Measurements from ENCODE around the gene ATF6.
A peak's percentile ranks its signal among the peaks of the same experiment; 100 is the strongest.

ATF6 gene

GRCh38 chr1:161726473-161727255 lies 39.5 kb upstream of the ATF6 start:
- Histone ChIP-seq H3K36me3 (ENCODE audit: insufficient read depth, low read length) (no peaks in the 10 kb centered on the region), H3K27me3 (ENCODE audit: insufficient read depth, low read length) (peaks cover 39% of the 10 kb centered on the region), H3K4me3 (ENCODE audit: low read length) (peak overlapping the region; percentile 82), H3K4me1 (ENCODE audit: insufficient read depth, low read length) (peaks cover 5% of the 10 kb centered on the region), H2AFZ (ENCODE audit: low read depth, low read length) (peak overlapping the region; percentile 87), H3K9me3 (ENCODE audit: low read length) (no peaks in the 10 kb centered on the region)

GRCh38 chr1:161727256-161727924 lies 38.7 kb upstream of the ATF6 start:
- peaks cover 38% of the 10 kb centered on the region for H3K27me3 ChIP-seq (ENCODE audit: insufficient read depth, low read length)
- H3K36me3 ChIP-seq (ENCODE audit: insufficient read depth, low read length), result no peaks in the 10 kb centered on the region
- peak overlapping the region; percentile 87 for H2AFZ ChIP-seq (ENCODE audit: low read depth, low read length)

DNA sequence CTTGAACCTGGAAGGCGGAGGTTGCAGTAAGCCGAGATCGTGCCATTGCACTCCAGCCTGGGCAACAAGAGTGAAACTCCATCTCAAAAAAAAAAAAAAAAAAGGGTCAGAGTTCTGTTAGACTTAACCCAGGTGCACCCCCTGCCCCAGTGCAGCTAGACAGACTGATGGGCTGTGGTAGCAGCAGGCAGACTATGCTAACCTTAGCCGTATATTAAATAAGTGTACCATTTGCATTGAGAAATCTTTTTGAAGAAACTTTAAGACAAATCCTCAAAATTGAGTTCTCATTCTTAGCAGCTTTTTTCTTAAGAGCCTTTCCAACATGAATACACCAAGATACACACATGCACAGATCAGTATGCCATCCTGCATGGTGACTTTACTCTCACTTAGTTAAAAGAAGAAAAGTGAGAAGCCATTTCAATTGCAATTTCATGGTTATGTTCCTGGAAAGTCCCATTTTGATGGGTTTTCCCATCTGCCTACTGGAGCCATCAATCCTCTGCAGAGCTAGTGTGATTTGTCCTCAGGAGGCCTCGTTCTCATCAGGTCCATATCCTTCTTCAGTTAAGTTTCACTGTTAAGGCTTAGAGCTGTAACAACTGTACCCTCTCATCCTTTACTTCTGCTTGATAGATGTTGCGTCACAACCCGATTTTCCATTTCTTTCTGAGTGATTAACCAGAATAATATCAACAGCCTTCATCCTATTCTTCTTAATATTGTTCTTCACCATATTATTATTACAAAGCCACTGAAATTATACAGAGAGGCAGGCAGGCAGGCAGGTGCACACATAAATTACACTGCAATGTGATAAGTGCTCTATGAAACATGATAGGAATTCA lies 37.5 kb upstream of the ATF6 start:
- Histone ChIP-seq H3K9me3 (ENCODE audit: low read length) (no peaks in the 10 kb centered on the region), H3K36me3 (ENCODE audit: insufficient read depth, low read length) (no peaks in the 10 kb centered on the region), H3K4me1 (ENCODE audit: insufficient read depth, low read length) (peaks cover 5% of the 10 kb centered on the region), H3K27me3 (ENCODE audit: insufficient read depth, low read length) (peaks cover 43% of the 10 kb centered on the region), H2AFZ (ENCODE audit: low read depth, low read length) (no peak overlapping the region), H3K4me3 (ENCODE audit: low read length) (no peak overlapping the region)

More at GRCh38 chr1:161727256-161727924, 38.7 kb upstream of the ATF6 start:
- Histone ChIP-seq H3K4me1 (ENCODE audit: insufficient read depth, low read length) (peaks cover 5% of the 10 kb centered on the region), H3K4me3 (ENCODE audit: low read length) (peak overlapping the region; percentile 82), H3K9me3 (ENCODE audit: low read length) (no peaks in the 10 kb centered on the region)

DNA sequence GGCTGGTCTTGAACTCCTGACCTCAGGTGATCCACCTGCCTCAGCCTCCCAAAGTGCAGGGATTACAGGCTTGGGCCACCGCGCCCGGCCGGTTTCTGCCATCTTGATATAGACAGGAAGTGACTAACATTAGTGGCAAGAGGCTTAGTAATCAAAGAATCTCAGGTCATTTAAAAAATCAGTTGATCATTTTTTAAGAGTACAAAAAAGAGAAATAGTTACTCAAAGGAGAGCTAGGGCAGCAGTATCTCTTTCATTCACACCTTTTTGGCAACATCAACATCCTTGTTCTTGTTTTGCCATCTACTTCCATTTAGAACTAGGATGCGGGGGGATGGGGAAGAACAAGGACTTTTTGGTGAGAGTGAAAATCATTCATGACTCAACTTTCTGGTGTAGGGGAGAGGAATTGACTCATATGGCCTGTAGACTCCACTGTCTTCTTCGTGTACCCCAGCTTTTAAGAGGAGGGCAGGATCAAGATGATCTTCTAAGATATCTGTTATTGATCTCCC lies 36.0 kb upstream of the ATF6 start:
- Histone ChIP-seq H3K4me3 (ENCODE audit: low read length) (no peak overlapping the region), H3K4me1 (ENCODE audit: insufficient read depth, low read length) (peaks cover 5% of the 10 kb centered on the region), H3K36me3 (ENCODE audit: insufficient read depth, low read length) (no peaks in the 10 kb centered on the region), H3K9me3 (ENCODE audit: low read length) (no peaks in the 10 kb centered on the region), H2AFZ (ENCODE audit: low read depth, low read length) (no peak overlapping the region), H3K27me3 (ENCODE audit: insufficient read depth, low read length) (peaks cover 37% of the 10 kb centered on the region)

- H2AFZ ChIP-seq (ENCODE audit: low read depth, low read length), result no peak overlapping the region
- H3K9me3 ChIP-seq (ENCODE audit: low read length), result no peaks in the 10 kb centered on the region
- no peak overlapping the region for H3K4me3 ChIP-seq (ENCODE audit: low read length)
- no peaks in the 10 kb centered on the region for H3K36me3 ChIP-seq (ENCODE audit: insufficient read depth, low read length)
- H3K4me1 ChIP-seq (ENCODE audit: insufficient read depth, low read length), result no peaks in the 10 kb centered on the region
- peaks cover 44% of the 10 kb centered on the region for H3K27me3 ChIP-seq (ENCODE audit: insufficient read depth, low read length)
These were observed 34.9 kb upstream of the ATF6 start for GRCh38 chr1:161731241-161731640.

- Histone ChIP-seq H3K36me3 (ENCODE audit: insufficient read depth, low read length) (no peaks in the 10 kb centered on the region), H3K9me3 (ENCODE audit: low read length) (no peaks in the 10 kb centered on the region), H2AFZ (ENCODE audit: low read depth, low read length) (no peak overlapping the region), H3K27me3 (ENCODE audit: insufficient read depth, low read length) (peaks cover 50% of the 10 kb centered on the region), H3K4me1 (ENCODE audit: insufficient read depth, low read length) (no peaks in the 10 kb centered on the region), H3K4me3 (ENCODE audit: low read length) (no peak overlapping the region)
These were observed 34.0 kb upstream of the ATF6 start for GRCh38 chr1:161731981-161732718.

DNA sequence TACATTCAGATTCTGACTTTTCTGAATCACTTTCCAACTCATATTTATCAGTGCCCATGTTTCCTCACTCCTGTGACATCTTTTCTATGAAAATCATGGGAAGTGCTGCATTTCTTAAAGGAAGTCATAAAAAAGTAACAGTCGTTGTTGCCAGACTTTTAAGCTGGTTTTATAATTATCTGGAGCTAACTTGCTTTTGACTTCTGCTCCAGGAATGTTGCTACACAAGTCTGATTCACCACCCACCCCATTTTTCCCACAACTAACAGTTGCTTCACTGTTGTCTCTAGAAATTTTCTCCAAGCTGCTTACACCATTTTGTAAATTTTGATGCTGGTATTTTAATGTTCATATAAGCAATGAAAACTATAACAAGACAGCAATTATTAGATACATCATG lies 32.6 kb upstream of the ATF6 start:
- H3K36me3 ChIP-seq (ENCODE audit: insufficient read depth, low read length), result no peaks in the 10 kb centered on the region
- peaks cover 57% of the 10 kb centered on the region for H3K27me3 ChIP-seq (ENCODE audit: insufficient read depth, low read length)
- no peaks in the 10 kb centered on the region for H3K9me3 ChIP-seq (ENCODE audit: low read length)
- no peak overlapping the region for H3K4me3 ChIP-seq (ENCODE audit: low read length)
- H3K4me1 ChIP-seq (ENCODE audit: insufficient read depth, low read length), result no peaks in the 10 kb centered on the region
- H2AFZ ChIP-seq (ENCODE audit: low read depth, low read length), result no peak overlapping the region

- H3K36me3 ChIP-seq (ENCODE audit: insufficient read depth, low read length), result no peaks in the 10 kb centered on the region
- H2AFZ ChIP-seq (ENCODE audit: low read depth, low read length), result no peak overlapping the region
- peaks cover 64% of the 10 kb centered on the region for H3K27me3 ChIP-seq (ENCODE audit: insufficient read depth, low read length)
- H3K4me1 ChIP-seq (ENCODE audit: insufficient read depth, low read length), result no peaks in the 10 kb centered on the region
- H3K4me3 ChIP-seq (ENCODE audit: low read length), result no peak overlapping the region
- H3K9me3 ChIP-seq (ENCODE audit: low read length), result no peaks in the 10 kb centered on the region
These were observed 30.3 kb upstream of the ATF6 start for GRCh38 chr1:161735837-161736236.

- Histone ChIP-seq H3K9me3 (ENCODE audit: low read length) (no peaks in the 10 kb centered on the region), H3K4me3 (ENCODE audit: low read length) (no peak overlapping the region), H3K4me1 (ENCODE audit: insufficient read depth, low read length) (no peaks in the 10 kb centered on the region), H3K36me3 (ENCODE audit: insufficient read depth, low read length) (no peaks in the 10 kb centered on the region), H2AFZ (ENCODE audit: low read depth, low read length) (no peak overlapping the region), H3K27me3 (ENCODE audit: insufficient read depth, low read length) (peaks cover 58% of the 10 kb centered on the region)
These were observed 29.7 kb upstream of the ATF6 start for GRCh38 chr1:161736335-161736969.

GRCh38 chr1:161737625-161738024 lies 28.5 kb upstream of the ATF6 start:
- peaks cover 47% of the 10 kb centered on the region for H3K27me3 ChIP-seq (ENCODE audit: insufficient read depth, low read length)
- H3K4me1 ChIP-seq (ENCODE audit: insufficient read depth, low read length), result no peaks in the 10 kb centered on the region
- H3K36me3 ChIP-seq (ENCODE audit: insufficient read depth, low read length), result no peaks in the 10 kb centered on the region
- no peak overlapping the region for H2AFZ ChIP-seq (ENCODE audit: low read depth, low read length)
- no peak overlapping the region for H3K4me3 ChIP-seq (ENCODE audit: low read length)
- no peaks in the 10 kb centered on the region for H3K9me3 ChIP-seq (ENCODE audit: low read length)

- peaks cover 42% of the 10 kb centered on the region for H3K27me3 ChIP-seq (ENCODE audit: insufficient read depth, low read length)
- no peak overlapping the region for H2AFZ ChIP-seq (ENCODE audit: low read depth, low read length)
- H3K4me1 ChIP-seq (ENCODE audit: insufficient read depth, low read length), result peaks cover 5% of the 10 kb centered on the region
- no peak overlapping the region for H3K4me3 ChIP-seq (ENCODE audit: low read length)
- no peaks in the 10 kb centered on the region for H3K36me3 ChIP-seq (ENCODE audit: insufficient read depth, low read length)
- no peaks in the 10 kb centered on the region for H3K9me3 ChIP-seq (ENCODE audit: low read length)
These were observed 27.4 kb upstream of the ATF6 start for GRCh38 chr1:161738627-161739287.
